Measurements from ENCODE around the gene BHLHA9. TPM values are rescaled to one million over a fixed set of nuclear protein-coding genes. Genes with fewer than 3 reads are reported as not detected.
"Not testable (repeated sequence)": the region's sequence is repeated elsewhere in the genome, so short reads cannot be mapped to it uniquely, and the experiment has no call there.

BHLHA9 gene
- total RNA-seq: not detected in 2 replicates

DNA sequence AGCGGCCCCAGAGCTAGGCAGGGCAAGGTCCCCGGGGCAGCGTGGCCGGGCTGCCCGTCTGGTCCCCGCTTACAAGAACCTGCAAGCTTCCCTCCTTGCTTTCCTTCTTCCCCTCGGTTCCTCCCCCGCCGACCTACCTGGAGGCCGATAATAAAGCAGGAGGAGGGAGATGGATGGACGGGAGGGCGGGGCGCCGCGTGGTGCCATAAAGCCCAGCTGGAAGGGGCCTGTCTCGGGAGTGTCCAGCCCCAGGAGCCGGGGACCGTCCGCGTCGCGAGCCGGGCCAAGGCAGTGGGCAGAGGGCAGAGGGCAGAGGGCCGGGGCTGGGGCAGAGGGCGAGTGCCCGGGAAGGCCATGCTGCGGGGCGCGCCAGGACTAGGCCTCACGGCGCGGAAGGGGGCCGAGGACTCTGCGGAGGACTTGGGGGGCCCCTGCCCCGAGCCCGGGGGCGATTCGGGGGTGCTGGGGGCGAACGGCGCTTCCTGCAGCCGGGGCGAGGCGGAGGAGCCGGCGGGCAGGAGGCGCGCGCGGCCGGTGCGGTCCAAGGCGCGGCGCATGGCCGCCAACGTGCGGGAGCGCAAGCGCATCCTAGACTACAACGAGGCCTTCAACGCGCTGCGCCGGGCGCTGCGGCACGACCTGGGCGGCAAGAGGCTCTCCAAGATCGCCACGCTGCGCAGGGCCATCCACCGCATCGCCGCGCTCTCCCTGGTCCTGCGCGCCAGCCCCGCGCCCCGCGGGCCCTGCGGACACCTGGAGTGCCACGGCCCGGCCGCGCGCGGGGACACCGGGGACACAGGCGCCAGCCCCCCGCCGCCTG lies at the start of gene BHLHA9:
Gene BHLHA9, plus strand, starts transcription at position 235 of the 820 bp plus-strand sequence. Its CDS starts 120 bp downstream, at position 355.
- DNase-seq: no peak

DNA sequence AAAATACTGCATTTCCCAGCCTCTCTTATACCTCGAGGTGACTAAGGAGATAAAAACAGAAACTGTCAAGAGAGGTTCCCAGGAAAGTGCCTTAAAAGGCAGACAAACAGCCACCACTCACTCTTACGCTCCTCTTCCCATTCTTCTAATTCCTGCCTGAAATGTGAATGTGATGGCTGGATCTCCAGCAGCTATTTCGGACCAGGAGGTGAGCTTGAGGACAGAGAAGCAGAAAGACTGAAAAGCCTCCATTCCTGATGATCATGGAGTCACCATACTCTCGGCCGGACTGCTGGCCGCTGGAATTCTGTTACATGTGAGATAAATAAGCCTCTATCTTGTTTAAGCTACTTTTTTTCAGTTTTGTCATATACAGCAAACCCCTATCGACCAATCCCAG lies 49.0 kb upstream of the BHLHA9 start:
- DNase-seq: no peak

DNA sequence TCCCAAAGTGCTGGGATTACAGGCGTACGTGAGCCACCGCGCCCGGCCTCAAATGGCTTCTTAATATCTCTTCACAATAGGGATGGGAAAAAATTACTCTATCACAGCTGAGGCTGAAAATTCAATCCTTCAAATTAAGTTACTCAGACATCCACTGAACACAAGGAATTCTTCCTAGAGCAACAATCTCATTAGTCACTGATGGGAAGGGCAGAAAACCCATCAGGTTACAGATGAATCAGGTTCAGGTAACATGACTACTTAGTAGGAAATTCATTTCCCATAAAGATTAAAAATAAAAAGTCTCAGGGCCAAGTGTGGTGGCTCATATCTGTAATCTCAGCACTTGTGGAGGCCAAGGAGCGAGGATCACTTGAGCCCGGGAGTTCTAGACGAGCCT lies 47.9 kb upstream of the BHLHA9 start:
- no peak for DNase-seq

DNA sequence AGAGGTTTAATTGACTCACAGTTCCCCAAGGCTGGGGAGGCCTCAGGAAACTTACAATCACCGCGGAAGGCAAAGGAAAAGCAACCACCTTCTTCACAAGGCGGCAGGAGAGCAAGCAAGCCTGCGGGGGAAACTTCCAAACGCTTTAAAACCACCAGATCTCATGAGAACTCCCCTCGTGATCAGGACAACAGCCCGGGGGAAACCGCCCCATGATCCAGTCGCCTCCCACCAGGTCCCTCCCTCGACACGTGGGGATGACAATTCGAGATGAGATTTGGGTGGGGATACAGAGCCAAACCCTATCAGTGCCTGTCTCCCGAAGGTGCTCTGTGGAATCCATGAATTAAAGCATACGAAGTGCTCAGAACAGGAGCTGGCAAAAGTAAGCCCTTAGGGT lies 46.6 kb upstream of the BHLHA9 start:
- DNase-seq: no peak

DNA sequence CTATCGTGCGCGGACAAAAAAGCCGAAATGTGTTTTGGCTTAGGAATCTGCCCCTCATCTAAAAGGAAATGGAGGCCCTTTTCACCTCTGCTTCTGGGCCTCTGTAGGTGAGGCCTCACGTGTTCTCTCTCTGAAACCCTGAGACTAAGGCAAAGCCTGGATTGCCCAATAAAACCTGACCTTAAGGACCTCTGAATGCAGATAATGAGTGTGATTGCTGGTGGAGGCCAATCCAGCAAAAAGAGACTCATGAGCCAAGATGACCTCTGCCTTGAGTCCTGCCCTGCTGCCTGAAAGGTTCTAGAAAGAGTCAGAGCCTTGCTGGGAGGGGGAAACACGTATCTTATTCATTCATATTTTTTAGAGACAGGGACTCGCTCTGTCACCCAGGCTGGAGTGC lies 45.9 kb upstream of the BHLHA9 start:
- DNase-seq: no peak

DNA sequence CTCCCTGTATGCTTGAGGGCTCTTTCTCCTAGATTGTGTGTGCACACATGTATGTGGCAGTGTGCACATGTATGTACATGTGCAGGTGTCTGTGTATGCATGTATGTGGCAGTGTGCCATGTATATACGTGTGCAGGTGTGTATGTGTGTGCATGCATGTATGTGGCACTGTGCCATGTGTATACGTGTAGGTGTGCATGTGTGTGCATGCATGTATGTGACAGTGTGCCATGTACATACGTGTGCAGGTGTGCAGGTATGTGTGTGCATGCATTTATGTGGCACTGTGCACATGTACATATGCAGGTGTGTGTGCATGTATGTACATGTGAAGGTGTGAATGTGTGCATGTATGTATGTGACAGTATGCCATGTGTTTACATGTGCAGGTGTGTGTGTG lies 43.9 kb upstream of the BHLHA9 start:
- no peak for DNase-seq

DNA sequence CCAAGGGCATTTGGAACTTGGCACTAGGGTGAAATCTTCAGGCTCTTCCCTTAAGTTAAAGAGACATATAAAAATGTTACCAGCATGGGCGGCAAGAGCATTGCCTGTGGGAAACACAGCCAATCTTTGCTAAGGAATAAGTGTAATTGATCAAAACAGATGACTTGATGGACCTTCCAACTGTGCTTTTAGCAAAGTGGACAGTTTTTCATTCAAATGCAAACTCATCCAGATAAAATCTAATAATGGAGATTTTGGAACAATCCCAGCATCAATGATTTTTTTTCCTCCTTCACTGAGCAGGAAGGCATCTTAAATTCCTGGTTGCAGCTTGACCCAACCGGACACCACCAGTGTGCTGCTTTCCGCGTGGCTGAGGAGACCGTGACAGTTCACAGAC lies 42.9 kb upstream of the BHLHA9 start:
- DNase-seq: no peak

DNA sequence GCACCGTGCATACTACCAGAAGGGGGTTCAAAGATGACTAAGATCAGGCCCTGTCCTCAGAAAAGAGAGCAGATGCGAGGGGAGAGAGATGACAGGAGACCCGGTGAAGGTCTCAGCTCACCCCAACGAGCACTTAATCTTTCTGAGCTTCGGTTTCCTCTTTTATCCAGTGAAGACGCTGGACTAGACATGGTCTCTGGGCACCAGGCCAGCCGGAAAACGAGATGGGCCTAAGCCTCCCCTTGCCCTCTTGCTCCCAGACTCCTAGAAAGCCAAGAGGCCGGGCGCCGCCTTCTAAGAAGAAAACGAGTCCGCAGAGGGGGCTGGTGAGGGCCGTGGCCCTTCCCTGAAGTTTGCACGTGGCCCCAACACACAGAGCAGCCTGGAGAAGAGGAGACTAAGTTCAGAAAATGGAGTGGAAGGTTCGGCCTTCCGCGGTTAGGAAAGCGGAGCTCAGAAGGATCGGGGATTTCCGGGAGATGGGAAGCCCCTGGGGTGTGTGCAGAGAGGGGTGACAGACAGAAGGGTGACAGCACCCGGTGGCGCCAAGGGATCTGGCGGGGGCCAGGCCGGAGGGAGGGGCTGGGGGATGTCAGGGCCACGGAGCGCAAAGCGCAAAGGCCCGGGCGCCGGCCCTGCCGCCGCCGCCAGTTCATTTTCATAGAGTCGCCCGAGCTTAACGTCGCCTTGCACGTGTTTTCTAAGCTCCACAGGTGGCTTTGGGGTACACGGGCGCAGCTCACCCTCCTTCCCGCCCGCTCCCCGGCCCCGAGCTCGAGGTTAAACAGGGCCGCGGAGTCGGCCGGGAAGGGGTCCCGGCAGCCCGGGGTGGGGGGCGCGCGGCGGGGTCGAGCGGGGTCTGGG lies 42.1 kb upstream of the BHLHA9 start:
- DNase-seq: no peak

DNA sequence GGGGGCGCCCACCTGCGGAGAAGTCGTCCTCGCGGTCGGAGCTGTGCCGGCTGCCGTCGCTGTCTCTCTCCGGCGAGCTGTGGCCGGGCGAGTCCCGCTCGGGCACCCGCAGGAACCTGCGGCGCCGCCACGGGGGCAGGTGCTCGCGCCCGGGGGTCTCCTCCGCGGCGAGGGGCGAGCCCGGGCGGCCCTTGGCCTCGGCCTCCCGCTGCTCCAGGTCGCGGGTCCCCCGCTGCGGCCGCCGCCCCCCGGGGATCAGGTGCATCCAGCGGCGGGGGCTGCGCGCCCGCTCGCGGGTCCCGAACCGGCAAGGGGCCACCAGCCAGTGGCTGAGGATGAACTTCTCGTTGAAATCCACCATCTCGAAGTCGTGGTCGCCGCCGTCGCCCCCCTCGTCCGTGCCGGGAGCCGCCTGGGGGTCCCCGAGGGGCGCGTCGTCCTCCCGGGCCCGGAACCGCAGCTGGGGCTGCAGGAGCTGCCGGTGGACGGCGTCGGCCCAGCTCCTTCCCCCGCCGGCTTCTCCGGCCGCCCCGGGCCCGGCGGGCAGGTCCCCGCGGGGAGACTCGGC lies 41.4 kb upstream of the BHLHA9 start:
- DNase-seq: no peak

DNA sequence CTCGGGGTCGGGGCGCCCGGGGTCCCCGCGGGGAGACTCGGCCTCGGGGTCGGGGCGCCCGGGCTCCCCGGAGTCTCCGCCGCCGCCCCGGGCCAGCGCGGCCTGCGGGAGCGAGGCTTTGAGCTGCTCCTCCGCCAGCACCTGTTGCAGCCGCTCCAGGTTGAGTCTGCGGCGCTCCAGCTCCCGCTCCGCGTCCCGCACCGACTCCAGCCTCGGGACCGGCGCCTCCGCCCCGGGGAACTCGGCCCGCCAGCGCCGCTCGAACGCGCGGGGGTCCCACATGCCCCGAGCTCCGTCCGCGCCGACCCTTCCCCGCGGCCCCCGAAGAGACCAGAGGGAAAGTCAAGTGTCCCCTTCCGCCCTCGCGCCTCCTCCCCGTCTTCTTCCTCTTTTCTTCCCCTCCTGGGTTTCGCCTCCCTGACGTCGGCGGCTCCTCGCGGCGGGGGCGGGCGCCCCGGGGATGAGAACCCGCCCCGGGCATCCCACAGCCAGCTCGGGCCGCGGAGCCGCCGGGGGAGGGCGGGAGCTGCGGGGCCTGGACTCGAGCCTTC lies 40.8 kb upstream of the BHLHA9 start:
- DNase-seq: no peak

DNA sequence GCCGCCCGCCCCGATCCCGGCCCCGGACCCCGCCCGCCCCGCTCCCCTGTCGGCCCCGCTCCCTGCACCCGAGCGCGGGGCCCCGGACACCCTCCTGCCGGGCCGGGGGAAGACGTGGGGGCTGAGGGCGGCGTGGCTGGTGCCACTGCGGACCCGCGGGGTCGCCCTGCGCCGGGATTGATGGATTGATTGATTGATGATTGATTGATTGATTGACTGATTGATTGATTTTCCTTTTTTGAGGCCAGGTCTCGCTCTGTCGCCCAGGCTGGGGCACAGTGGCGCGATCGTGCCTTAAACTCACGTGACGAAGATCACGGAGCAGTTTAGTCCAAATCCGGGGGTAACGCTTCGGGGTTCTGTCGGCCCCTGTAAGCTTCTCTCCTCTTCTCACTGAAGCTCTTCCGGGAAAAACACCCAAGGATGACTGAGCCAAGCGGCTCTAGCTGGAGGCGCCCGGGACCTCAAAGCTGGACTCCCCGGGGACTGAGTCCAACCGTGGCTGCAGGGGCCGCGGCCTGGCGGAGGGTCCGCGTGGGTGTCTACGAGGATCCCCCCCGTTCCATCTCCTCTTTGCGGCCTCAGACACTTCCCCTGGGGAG lies 40.2 kb upstream of the BHLHA9 start:
- no peak for DNase-seq

DNA sequence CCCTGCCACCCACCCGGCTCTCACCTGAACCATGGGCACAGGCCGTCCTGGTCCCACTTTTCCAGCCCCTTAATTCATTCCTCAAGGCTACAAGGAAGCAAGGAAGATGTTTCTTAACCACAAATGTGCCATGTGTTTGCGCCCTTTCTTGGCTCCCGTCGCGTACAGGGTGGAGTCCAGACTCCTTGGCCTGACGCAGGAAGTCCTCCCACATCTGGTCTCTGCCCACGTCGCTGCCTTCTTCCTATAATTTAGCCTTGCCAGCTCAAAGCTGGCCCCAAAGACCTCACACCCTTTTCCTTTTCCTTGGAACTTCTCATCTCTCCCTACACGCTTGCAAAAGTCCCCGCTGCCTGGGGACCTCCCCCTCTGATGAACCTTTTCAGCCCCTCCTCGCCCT lies 38.8 kb upstream of the BHLHA9 start:
- no peak for DNase-seq

DNA sequence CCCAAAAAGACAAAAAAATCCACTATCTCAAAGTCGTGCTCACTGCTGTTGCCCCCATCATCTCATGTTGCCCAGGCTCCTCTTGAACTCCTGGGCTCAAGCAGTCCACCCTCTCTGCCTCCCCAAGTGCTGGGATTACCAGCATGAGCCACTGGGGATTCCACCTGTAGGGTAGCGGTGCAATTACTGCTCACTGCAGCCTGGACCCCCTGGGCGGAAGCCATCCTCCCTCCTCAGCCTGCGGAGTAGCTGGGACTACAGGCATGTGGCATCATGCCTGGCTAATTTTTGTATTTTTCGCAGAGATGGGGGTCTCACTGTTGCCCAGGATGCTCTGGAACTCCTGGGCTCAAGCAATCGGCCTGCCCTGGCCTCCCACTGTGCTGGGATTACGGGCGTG lies 37.9 kb upstream of the BHLHA9 start:
- DNase-seq: no peak

DNA sequence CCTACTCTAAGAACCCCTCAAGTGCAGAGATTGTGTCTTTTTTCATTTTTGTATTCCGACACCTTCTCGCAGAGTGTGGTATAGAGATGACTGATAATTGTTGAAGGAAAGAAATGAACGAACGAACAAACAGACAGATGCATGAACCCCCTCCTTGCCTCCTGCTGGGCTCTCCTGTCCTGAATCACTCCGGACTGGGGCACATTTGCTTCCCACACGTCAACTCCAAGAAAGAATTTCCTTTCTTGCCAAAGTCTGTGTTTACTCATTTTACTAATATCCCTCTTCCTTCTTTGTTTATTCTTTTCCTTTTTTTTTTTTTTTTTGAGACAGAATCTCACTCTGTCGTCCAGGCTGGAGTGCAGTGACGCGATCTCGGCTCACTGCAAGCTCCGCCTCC lies 37.5 kb upstream of the BHLHA9 start:
- DNase-seq: no peak

DNA sequence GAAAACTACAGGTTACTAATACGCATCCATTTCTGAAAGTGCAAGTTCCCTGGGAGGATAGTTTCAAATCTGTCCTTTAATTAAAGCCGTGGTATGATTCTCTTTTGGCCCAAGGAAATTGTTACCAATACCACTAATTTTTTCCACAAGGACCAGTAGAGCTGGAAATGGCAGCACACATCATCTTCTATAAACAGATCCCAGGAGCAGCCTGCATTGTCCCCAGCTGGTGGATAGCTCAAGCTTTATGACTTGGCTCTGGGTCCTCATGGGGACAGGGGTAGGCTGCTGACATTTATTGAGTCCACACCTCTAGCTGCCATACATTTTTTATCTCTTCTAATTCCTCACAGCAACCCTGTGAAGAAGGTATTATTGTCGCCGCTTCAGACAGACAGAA lies 35.8 kb upstream of the BHLHA9 start:
- no peak for DNase-seq

DNA sequence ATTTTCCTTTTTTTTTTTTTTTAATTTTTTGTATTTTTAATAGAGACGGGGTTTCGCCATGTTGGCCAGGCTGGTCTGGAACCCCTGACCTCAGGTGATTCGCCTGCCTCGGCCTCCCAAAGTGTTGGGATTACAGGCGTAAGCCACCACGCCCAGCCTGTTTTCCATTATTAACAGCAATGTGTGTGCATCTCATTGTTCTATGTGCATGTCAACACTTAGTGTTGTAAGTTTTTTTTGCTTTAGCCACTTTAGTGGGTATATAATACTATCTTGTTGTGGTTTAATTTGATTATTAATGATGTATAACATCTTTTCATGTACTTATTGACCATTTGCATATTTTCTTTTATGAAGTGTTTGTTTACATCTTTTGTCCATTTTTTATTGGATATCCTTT lies 32.8 kb upstream of the BHLHA9 start:
- no peak for DNase-seq

DNA sequence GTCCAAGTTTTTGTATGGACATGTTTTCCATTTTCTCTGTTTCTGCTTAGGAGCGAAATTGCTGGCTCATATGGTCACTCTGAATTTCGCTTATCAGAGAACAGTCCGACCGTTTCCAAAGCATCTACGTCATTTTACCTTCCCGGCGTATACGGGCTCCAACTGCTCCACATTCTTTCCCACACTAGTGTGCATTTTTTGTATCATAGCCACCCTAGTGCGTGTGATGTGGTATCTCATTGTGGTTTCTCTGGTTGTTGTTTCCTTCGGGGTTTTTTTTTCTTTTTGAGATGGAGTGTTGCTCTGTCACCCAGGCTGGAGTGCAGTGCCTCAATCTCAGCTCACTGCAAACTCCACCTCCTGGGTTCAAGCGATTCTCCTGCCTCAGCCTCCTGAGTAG lies 31.0 kb upstream of the BHLHA9 start:
- no peak for DNase-seq

DNA sequence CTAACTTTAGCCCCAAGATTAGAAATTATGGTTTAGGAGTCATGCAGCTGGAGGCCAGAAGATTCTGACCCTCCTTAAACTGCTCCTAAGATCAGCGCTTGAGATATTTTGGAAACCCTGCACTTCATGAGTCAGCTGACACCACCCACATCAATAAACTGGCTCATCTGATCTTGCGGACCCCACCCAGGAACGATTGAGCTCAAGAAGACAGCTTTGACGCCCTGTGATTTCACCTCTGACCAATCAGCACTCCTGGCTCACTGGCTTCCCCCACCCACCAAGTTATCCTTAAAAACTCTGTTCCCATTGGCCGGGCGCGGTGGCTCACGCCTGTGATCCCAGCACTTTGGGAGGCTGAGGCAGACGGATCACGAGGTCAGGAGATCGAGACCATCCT lies 29.8 kb upstream of the BHLHA9 start:
- not testable (repeated sequence) for DNase-seq

DNA sequence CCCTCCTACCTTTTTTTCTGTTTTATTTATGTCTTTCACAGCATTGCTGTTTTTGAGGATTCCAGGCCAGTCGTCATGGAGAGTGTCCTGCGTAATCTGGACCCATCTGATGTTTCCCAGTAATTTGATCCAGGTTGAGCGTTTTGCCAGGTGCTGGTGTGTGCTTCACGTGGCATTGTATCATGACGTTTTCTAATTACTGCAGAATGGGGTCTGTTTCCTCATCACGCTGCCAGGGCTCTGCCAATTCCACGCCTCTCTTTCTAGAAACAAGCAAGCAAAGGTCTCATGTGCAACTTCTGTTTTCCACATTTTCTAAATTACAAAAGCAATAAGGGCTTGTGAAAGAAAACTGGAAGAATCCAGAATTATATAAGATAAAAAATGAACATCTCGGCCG lies 28.3 kb upstream of the BHLHA9 start:
- DNase-seq: no peak

DNA sequence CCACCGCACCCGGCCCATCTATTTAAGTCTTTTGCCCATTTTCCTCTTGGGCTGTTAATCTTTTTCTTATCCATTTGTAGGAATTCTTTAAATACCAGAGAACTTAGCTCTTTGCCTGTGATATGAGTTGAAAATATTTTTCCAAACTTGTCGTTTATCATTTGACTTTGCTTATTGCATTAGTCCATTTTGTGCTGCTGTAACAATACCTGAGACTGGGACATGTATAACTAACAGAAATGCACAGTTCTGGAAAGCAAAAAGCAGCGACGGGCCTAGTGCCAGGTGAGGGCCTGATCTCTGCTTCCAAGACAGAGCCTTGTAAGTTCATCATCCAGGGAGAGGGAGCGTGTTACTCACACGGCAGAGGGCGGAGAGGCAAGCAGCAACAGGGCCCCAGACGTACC lies 25.6 kb upstream of the BHLHA9 start:
- DNase-seq: no peak

DNA sequence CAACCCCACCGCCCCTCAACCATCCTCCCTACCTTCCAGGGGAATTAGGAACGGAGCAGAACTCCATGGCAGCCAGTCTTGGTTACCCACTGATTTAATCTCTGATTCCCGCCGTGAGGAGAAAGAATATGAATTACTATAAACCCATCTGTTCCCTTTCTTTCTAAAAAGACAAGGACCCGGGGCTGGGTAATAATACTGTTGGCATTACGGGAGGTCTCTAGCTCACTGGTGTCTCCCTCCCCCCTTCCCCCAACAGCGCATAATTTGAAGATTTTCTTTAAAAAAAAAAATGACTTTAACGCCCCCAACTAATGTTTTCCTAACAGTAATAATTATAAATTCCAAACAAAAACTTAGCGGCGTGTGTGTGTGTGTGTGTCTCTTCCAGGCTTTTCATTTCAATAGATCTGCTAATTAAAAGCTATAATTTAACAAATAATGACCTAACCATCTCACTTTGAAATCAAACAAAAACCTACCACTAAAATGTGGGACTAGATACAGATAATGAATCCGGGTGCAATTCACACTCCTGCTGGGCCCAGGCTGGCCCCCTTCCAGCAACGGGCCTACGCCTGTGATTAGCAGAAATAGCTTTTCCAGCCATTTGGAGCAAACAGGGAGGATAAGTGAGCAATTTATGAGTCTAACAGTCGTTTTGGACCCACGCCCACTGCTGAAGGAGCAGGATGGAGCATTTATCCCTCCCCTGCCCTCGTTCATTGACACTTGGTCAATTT lies 18.2 kb upstream of the BHLHA9 start:
- DNase-seq: no peak

DNA sequence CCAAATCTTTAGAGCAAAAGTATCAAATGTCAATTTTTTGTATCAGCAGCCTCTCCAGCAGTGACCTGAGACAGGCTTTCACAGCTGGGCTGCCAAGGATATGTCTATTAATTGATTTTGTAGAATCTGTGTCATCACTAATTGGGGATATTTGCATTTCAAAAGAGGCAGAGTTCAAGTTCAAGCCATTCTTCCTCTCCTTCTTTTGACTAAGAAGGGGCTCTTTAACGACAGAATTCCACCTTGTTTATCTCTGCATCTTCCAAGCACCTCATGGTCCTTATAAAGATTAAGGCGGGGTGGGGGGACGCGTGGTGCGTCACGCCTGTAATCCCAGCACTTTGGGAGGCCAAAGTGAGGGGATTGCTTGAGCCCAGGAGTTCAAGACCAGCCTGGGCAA lies 15.2 kb upstream of the BHLHA9 start:
- no peak for DNase-seq
